Activated CD4-positive, CD25-positive, alpha-beta regulatory T cell treated with anti-CD3 and anti-CD28 coated beads, Interleukin-2, amount 50 U/mL, for 16 hours (primary cell): ENCODE data around the gene OAS3.
"Not testable (repeated sequence)": the region's sequence is repeated elsewhere in the genome, so short reads cannot be mapped to it uniquely, and the experiment has no call there.

ENCODE experiments used
- DNase-seq: peaks from one replicate; pipeline ENCODE4 v3.0.0-alpha.2; 2020; ENCODE audit warnings: low read depth, low spot score

Gene OAS3

GRCh38 chr12:112926416-112927033 lies 11.7 kb upstream of the OAS3 start:
- not testable (repeated sequence) for DNase-seq

GRCh38 chr12:112927475-112927874 lies 10.8 kb upstream of the OAS3 start:
- DNase-seq = no peak

GRCh38 chr12:112927925-112928324 lies 10.3 kb upstream of the OAS3 start:
- no peak for DNase-seq

- DNase-seq = no peak
Measured at GRCh38 chr12:112928978-112929377, 9.3 kb upstream of the OAS3 start.

GRCh38 chr12:112929715-112930114 lies 8.6 kb upstream of the OAS3 start:
- DNase-seq = no peak

GRCh38 chr12:112930350-112930749 lies 7.9 kb upstream of the OAS3 start:
- DNase-seq = no peak

GRCh38 chr12:112932485-112933128 lies 5.7 kb upstream of the OAS3 start:
- no peak for DNase-seq

GRCh38 chr12:112933129-112933505 lies 5.2 kb upstream of the OAS3 start:
- no peak for DNase-seq

GRCh38 chr12:112936264-112936663 lies 2.0 kb upstream of the OAS3 start:
- DNase-seq = no peak

GRCh38 chr12:112936927-112937326 lies 1.3 kb upstream of the OAS3 start:
- DNase-seq = no peak

GRCh38 chr12:112938751-112939150 lies 477 bp downstream of the OAS3 start:
- DNase-seq = no peak

GRCh38 chr12:112939761-112940381 lies 1.6 kb downstream of the OAS3 start:
- no peak for DNase-seq

GRCh38 chr12:112941528-112942335 lies 3.5 kb downstream of the OAS3 start:
- DNase-seq = no peak

GRCh38 chr12:112942572-112942971 lies 4.3 kb downstream of the OAS3 start:
- no peak for DNase-seq

- DNase-seq = no peak
Measured at GRCh38 chr12:112944024-112944690, 5.9 kb downstream of the OAS3 start.

- DNase-seq = no peak
Measured at GRCh38 chr12:112945515-112945914, 7.2 kb downstream of the OAS3 start.

GRCh38 chr12:112946236-112947000 lies 8.1 kb downstream of the OAS3 start:
- no peak for DNase-seq

- no peak for DNase-seq
Measured at GRCh38 chr12:112947314-112947713, 9.0 kb downstream of the OAS3 start.

- DNase-seq = no peak
Measured at GRCh38 chr12:112947761-112948160, 9.5 kb downstream of the OAS3 start.

GRCh38 chr12:112948806-112949205 lies 10.5 kb downstream of the OAS3 start:
- DNase-seq = no peak

GRCh38 chr12:112950701-112951100 lies 12.4 kb downstream of the OAS3 start:
- no peak for DNase-seq
